Measurements from ENCODE around the gene EQTN.
A peak's percentile ranks its signal among the peaks of the same experiment; 100 is the strongest.

The EQTN gene

GRCh38 chr9:27335075-27335474, 38.1 kb upstream of the EQTN start:
- Mint-ChIP-seq H3K4me1 (peaks cover 54% of the 10 kb centered on the region), H3K36me3 (ENCODE audit: low read depth) (peaks cover 20% of the 10 kb centered on the region), H3K27ac (no peak overlapping the region), H3K27me3 (ENCODE audit: low read depth, poor library complexity) (peaks cover 8% of the 10 kb centered on the region), H3K9me3 (no peaks in the 10 kb centered on the region), H3K4me3 (no peak overlapping the region)
- no peak for DNase-seq
- TF ChIP-seq CTCF (IDR thresholded peaks at IDR 0.05): no peak

- no peaks in the 10 kb centered on the region for H3K9me3 Mint-ChIP-seq
- H3K27me3 Mint-ChIP-seq (ENCODE audit: low read depth, poor library complexity): peaks cover 8% of the 10 kb centered on the region
- H3K27ac Mint-ChIP-seq: no peak overlapping the region
- H3K4me3 Mint-ChIP-seq: no peak overlapping the region
- DNase-seq: peak; percentile 62
- peaks cover 32% of the 10 kb centered on the region for H3K36me3 Mint-ChIP-seq (ENCODE audit: low read depth)
- H3K4me1 Mint-ChIP-seq: peaks cover 45% of the 10 kb centered on the region
- TF ChIP-seq CTCF (IDR thresholded peaks at IDR 0.05): peak; percentile 89
Measured at GRCh38 chr9:27333241-27334052, 36.5 kb upstream of the EQTN start.

- no peak overlapping the region for H3K27ac Mint-ChIP-seq
- peaks cover 7% of the 10 kb centered on the region for H3K9me3 Mint-ChIP-seq
- H3K4me1 Mint-ChIP-seq: peaks cover 26% of the 10 kb centered on the region
- H3K36me3 Mint-ChIP-seq (ENCODE audit: low read depth): peaks cover 39% of the 10 kb centered on the region
- peaks cover 10% of the 10 kb centered on the region for H3K27me3 Mint-ChIP-seq (ENCODE audit: low read depth, poor library complexity)
- H3K4me3 Mint-ChIP-seq: no peak overlapping the region
- no peak for DNase-seq
- no peak for TF ChIP-seq CTCF (IDR thresholded peaks at IDR 0.05)
Measured at GRCh38 chr9:27331393-27331792, 34.4 kb upstream of the EQTN start.

DNA sequence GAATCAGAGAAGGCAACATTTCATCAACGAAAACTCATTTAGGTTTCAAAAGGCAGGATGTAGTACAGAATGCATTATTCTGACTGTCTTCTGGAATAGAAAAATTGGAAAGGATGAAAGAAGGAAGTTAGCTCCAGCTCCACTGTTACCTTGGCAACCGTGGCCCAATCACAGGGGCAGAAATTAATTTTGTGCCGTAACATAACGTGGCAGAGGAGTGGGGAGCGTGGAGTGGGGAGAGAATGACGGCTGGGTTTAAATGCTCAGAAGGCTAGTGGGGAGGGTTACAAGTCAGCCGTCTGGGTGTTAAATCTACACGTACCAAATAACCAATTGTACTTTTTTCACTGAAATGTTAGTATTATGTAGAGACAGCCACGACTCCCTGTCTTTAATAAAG, 32.3 kb upstream of the EQTN start:
- Mint-ChIP-seq H3K27me3 (ENCODE audit: low read depth, poor library complexity) (peaks cover 6% of the 10 kb centered on the region), H3K4me3 (no peak overlapping the region), H3K9me3 (peaks cover 24% of the 10 kb centered on the region), H3K36me3 (ENCODE audit: low read depth) (peaks cover 53% of the 10 kb centered on the region), H3K4me1 (peaks cover 14% of the 10 kb centered on the region), H3K27ac (no peak overlapping the region)
- TF ChIP-seq CTCF (IDR thresholded peaks at IDR 0.05): no peak
- no peak for DNase-seq

DNA sequence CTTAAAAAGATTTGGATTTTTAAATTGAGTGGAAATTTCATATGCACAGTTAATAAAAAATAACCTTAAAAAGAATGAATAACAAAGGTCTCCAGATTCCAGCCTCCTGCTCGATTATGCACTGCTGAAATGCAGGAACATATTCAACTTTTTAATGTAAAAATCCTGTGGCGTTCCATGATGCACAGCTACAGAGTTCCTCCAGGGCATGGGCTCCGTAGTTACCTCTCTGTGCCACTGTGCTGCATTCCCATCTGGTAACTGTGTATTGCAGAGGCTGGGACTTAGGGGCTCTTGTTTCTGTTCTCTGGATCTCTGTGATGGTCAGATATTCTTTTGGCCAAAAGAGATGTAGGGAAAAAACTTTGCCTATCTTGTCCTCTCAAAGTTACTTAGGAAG, 31.5 kb upstream of the EQTN start:
- H3K9me3 Mint-ChIP-seq: peaks cover 28% of the 10 kb centered on the region
- no peak for TF ChIP-seq CTCF (IDR thresholded peaks at IDR 0.05)
- peaks cover 8% of the 10 kb centered on the region for H3K4me1 Mint-ChIP-seq
- DNase-seq: no peak
- H3K36me3 Mint-ChIP-seq (ENCODE audit: low read depth): peaks cover 59% of the 10 kb centered on the region
- no peak overlapping the region for H3K4me3 Mint-ChIP-seq
- no peak overlapping the region for H3K27ac Mint-ChIP-seq
- peaks cover 6% of the 10 kb centered on the region for H3K27me3 Mint-ChIP-seq (ENCODE audit: low read depth, poor library complexity)

DNA sequence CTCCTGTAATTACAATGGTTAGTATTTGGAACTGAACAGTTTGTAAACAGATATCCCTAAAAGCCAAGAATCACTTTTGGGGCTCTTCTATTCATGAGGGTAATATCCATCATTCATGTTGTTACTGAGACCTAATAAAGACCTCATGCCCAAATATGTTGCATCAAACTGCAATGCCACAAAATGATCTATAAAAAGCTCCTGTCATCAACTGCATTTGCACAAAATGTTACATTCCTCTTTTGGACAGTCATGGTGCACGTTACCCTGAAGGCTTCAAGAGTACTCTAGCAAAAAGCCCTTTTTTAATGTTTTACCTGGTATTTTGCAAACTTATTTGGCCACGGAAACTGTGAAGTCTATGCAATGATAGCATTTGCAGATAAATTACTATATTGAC, 14.2 kb upstream of the EQTN start:
- no peak for DNase-seq
- peaks cover 5% of the 10 kb centered on the region for H3K9me3 Mint-ChIP-seq
- no peaks in the 10 kb centered on the region for H3K4me1 Mint-ChIP-seq
- peaks cover 8% of the 10 kb centered on the region for H3K27me3 Mint-ChIP-seq (ENCODE audit: low read depth, poor library complexity)
- no peaks in the 10 kb centered on the region for H3K36me3 Mint-ChIP-seq (ENCODE audit: low read depth)
- no peak for TF ChIP-seq CTCF (IDR thresholded peaks at IDR 0.05)
- no peak overlapping the region for H3K27ac Mint-ChIP-seq
- no peak overlapping the region for H3K4me3 Mint-ChIP-seq
